GM12892 (cell line): ENCODE measurements around the gene NOVA2. TPM values are rescaled to one million over a fixed set of nuclear protein-coding genes. Genes with fewer than 3 reads are reported as not detected.

Experiments
- DNase-seq: peaks from one replicate; pipeline ENCODE4 v3.0.0; 2011; ENCODE audit not compliant: insufficient read length
- FAIRE-seq: peaks from 2 replicates; lab custom pipeline; 2011; peaks lifted over from hg19 to GRCh38; lab: Jason Lieb, UNC
- POLR2A ChIP-seq: IDR thresholded peaks from 2 replicates; pipeline ENCODE4 v1.6.1; 2011; ENCODE audit warnings: low read depth, low read length, control low read depth
- POLR2AphosphoS5 ChIP-seq: IDR thresholded peaks from 2 replicates; pipeline ENCODE4 v1.6.1; 2011; ENCODE audit warnings: low read depth, low read length, control low read depth
- TAF1 ChIP-seq: IDR thresholded peaks from 2 replicates; pipeline ENCODE4 v1.6.1; 2011; ENCODE audit warnings: low read depth, mild to moderate bottlenecking, control low read depth, low read length, borderline replicate concordance
- polyA plus RNA-seq: library from polyadenylated mRNA; unstranded; fragments of >200 nt; gene quantifications from one replicate; pipeline ENCODE4 v1.2.1, GENCODE V29; 2012; ENCODE audit warnings: missing spikeins, inconsistent platforms; ENCODE audit not compliant: missing spikeins

Gene NOVA2
- polyA plus RNA-seq: not detected

GRCh38 chr19:45973553-45974338 lies at the start of gene NOVA2:
Gene NOVA2, minus strand, starts transcription at chr19:45973865. Its CDS starts 514 bp downstream, at chr19:45973351.
- TF ChIP-seq TAF1 (no peak), POLR2A (no peak), POLR2AphosphoS5 (no peak)
- peak; percentile 71 for DNase-seq
- peak; percentile 81 for FAIRE-seq

- FAIRE-seq (no peak), DNase-seq (no peak)
- TF ChIP-seq POLR2A: no peak
Observed at GRCh38 chr19:46023311-46023779, 49.7 kb upstream of the NOVA2 start.

- TF ChIP-seq TAF1: no peak
- TF ChIP-seq POLR2AphosphoS5: no peak
- TF ChIP-seq POLR2A: no peak
- FAIRE-seq: no peak
- DNase-seq: no peak
Observed at GRCh38 chr19:46022431-46023310, 49.0 kb upstream of the NOVA2 start, which contains the start of gene PGLYRP1. Gene PGLYRP1, minus strand, starts transcription at chr19:46023053. Its CDS starts 32 bp downstream, at chr19:46023021.

GRCh38 chr19:46022061-46022430 lies 48.4 kb upstream of the NOVA2 start:
- no peak for TF ChIP-seq POLR2AphosphoS5
- no peak for TF ChIP-seq POLR2A
- TF ChIP-seq TAF1: no peak
- FAIRE-seq (no peak), DNase-seq (no peak)

GRCh38 chr19:46021531-46022041 lies 47.9 kb upstream of the NOVA2 start:
- FAIRE-seq (no peak), DNase-seq (no peak)
- TF ChIP-seq TAF1 (no peak), POLR2AphosphoS5 (no peak), POLR2A (no peak)

GRCh38 chr19:46020819-46021125 lies 47.1 kb upstream of the NOVA2 start:
- FAIRE-seq: no peak

GRCh38 chr19:46019270-46019669 lies 45.6 kb upstream of the NOVA2 start:
- DNase-seq (no peak), FAIRE-seq (no peak)

More at GRCh38 chr19:46020819-46021125, 47.1 kb upstream of the NOVA2 start:
- DNase-seq: no peak
- TF ChIP-seq POLR2AphosphoS5: no peak
- no peak for TF ChIP-seq TAF1
- TF ChIP-seq POLR2A: no peak

GRCh38 chr19:46018729-46019251 lies 45.1 kb upstream of the NOVA2 start:
- FAIRE-seq (no peak), DNase-seq (no peak)
- TF ChIP-seq TAF1 (no peak), POLR2AphosphoS5 (no peak), POLR2A (no peak)

More at GRCh38 chr19:46019270-46019669, 45.6 kb upstream of the NOVA2 start:
- TF ChIP-seq TAF1 (no peak), POLR2A (no peak)

- TF ChIP-seq POLR2AphosphoS5 (no peak), POLR2A (no peak), TAF1 (no peak)
- no peak for FAIRE-seq
- DNase-seq: no peak
Observed at GRCh38 chr19:46017874-46018675, 44.4 kb upstream of the NOVA2 start.

GRCh38 chr19:46017095-46017429 lies 43.4 kb upstream of the NOVA2 start:
- FAIRE-seq (no peak), DNase-seq (no peak)
- TF ChIP-seq TAF1: no peak
- no peak for TF ChIP-seq POLR2AphosphoS5
- no peak for TF ChIP-seq POLR2A
